DMS 273 (cell line): ENCODE data around the gene SLC7A6.

Experiments
- DNase-seq: peaks from one replicate; lab custom pipeline; 2025; ENCODE audit not compliant: unreplicated experiment; lab: John Stamatoyannopoulos, UW

SLC7A6 gene

GRCh38 chr16:68264128-68265077 lies at the start of gene SLC7A6:
Gene SLC7A6 (plus strand): TSS chr16:68264526. CDS start chr16:68274727, 10,201 bp downstream.
- peak; percentile 84 for DNase-seq

- DNase-seq, result no peak
Observed at GRCh38 chr16:68214726-68215125, 49.6 kb upstream of the SLC7A6 start.

GRCh38 chr16:68215302-68215701 lies 49.0 kb upstream of the SLC7A6 start:
- DNase-seq, result no peak

GRCh38 chr16:68216240-68216639 lies 48.1 kb upstream of the SLC7A6 start:
- no peak for DNase-seq

GRCh38 chr16:68217506-68217905 lies 46.8 kb upstream of the SLC7A6 start:
- no peak for DNase-seq

- no peak for DNase-seq
Observed at GRCh38 chr16:68219725-68220351, 44.5 kb upstream of the SLC7A6 start.

- DNase-seq, result no peak
Observed at GRCh38 chr16:68223072-68223471, 41.3 kb upstream of the SLC7A6 start.

GRCh38 chr16:68226116-68226515 lies 38.2 kb upstream of the SLC7A6 start:
- no peak for DNase-seq

GRCh38 chr16:68227183-68227793 lies 37.0 kb upstream of the SLC7A6 start:
- peak; percentile 62 for DNase-seq

- peak; percentile 43 for DNase-seq
Observed at GRCh38 chr16:68227850-68228553, 36.3 kb upstream of the SLC7A6 start.

GRCh38 chr16:68228652-68229051 lies 35.7 kb upstream of the SLC7A6 start:
- DNase-seq, result no peak

GRCh38 chr16:68229431-68230175 lies 34.7 kb upstream of the SLC7A6 start:
- DNase-seq, result peak; percentile 88

GRCh38 chr16:68230176-68230571 lies 34.2 kb upstream of the SLC7A6 start:
- DNase-seq, result no peak

- DNase-seq, result no peak
Observed at GRCh38 chr16:68230956-68231355, 33.4 kb upstream of the SLC7A6 start.

GRCh38 chr16:68231384-68232136 lies 32.8 kb upstream of the SLC7A6 start:
- DNase-seq, result no peak

- DNase-seq, result no peak
Observed at GRCh38 chr16:68232335-68232734, 32.0 kb upstream of the SLC7A6 start.

- no peak for DNase-seq
Observed at GRCh38 chr16:68233085-68233834, 31.1 kb upstream of the SLC7A6 start.

- no peak for DNase-seq
Observed at GRCh38 chr16:68233835-68234187, 30.5 kb upstream of the SLC7A6 start.
